Thoracic aorta (tissue), 2 donors: ENCODE data around the gene STMN3. TPM values are rescaled to one million over a fixed set of nuclear protein-coding genes. Genes with fewer than 3 reads are reported as not detected.
"Not testable (repeated sequence)": the region's sequence is repeated elsewhere in the genome, so short reads cannot be mapped to it uniquely, and the experiment has no call there.

ENCODE experiments used
- ATAC-seq: fragments of 150-250 bp; one replicate; pipeline ENCODE4 v1.8.0; 2017; ENCODE audit warnings: low read depth; ENCODE audit not compliant: insufficient number of reproducible peaks, low FRiP score
- DNase-seq: peaks from one replicate; pipeline ENCODE4 v3.0.0-alpha.2; 2020; ENCODE audit warnings: low spot score
- H3K27ac ChIP-seq, 2 donors: fragments of 200-600 bp; sonication (generic); 1 replicate in 1 of 2; 2 replicates in 1 of 2; pipeline ENCODE4 v1.5.1; 2016; ENCODE audit warnings: mild to moderate bottlenecking in 2 of 2, moderate library complexity in 2 of 2
- H3K27me3 ChIP-seq: fragments of 200-600 bp; sonication (generic); replicated peaks from 2 replicates; pipeline ENCODE4 v1.6.0; 2016; ENCODE audit warnings: mild to moderate bottlenecking; ENCODE audit not compliant: insufficient read depth
- H3K36me3 ChIP-seq: fragments of 200-600 bp; sonication (generic); one replicate; pipeline ENCODE4 v1.5.1; 2016
- H3K4me1 ChIP-seq, 2 donors: fragments of 200-600 bp; sonication (generic); 1 replicate in 1 of 2; 2 replicates in 1 of 2; pipeline versions ENCODE4 v1.5.1 to v1.6.0; 2016; ENCODE audit warnings: low read depth in 2 of 2, mild to moderate bottlenecking in 1 of 2; ENCODE audit not compliant: control insufficient read depth in 1 of 2
- H3K4me3 ChIP-seq: fragments of 200-600 bp; sonication (generic); 2 replicates; pipeline ENCODE4 v1.5.1; 2016; ENCODE audit warnings: mild to moderate bottlenecking
- H3K9me3 ChIP-seq: fragments of 200-600 bp; sonication (generic); 2 replicates; pipeline ENCODE4 v1.5.1; 2016
- total RNA-seq, 2 donors: library from RNA; depleted of rRNA; stranded (reverse); fragments of >200 nt; gene quantifications; one replicate each; pipeline versions ENCODE4 v1.1.0 to v1.2.3, GENCODE V29; 2016
- TF ChIP-seq, protein P1 (sequence below): fragments of 200-600 bp; sonication (generic); IDR thresholded peaks from one replicate; pipeline ENCODE4 v1.5.1; 2019; ENCODE audit warnings: antibody characterized with exemption

STMN3 gene
- total RNA-seq, 2 donors from 2014 or later = 14.4 to 17.8 TPM

DNA sequence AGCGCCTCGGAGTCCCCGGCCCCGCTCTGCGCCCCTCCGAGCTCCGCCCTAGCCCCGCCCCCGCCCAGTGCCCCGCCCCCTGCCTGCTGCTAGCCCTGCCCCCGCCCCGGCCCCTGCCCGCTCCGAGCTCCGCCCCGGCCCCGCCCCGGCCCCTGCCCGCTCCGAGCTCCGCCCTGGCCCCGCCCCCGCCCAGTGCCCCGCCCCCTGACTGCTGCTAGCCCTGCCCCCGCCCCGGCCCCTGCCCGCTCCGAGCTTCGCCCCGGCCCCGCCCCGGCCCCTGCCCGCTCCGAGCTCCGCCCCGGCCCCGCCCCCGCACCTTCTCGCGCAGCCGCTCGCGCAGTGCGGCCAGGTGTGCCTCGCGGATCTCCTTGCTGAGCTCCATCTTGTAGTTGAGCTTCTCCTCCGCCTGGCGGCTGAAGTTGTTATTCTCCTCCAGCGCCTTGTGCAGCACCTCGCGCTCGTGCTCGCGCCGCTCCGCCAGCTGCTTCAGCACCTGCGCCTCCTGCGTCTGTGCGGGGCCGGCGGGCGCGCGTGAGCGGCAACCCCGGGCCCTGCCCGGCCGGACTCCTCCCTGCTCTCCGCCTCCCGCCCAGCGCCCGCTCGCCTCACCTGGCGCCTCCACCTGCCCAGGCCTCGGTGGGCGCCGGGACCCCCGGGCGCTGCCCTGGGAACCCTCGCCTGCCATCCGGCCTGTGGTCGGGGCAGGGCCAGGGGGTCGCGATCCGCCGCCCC lies 11.3 kb downstream of the STMN3 start:
- Histone ChIP-seq H3K36me3 (no peaks in the 10 kb centered on the region), H3K4me1 (peaks cover 5 to 8% of the 10 kb centered on the region in 2 donors), H3K27me3 (no peaks in the 10 kb centered on the region), H3K27ac (no peak overlapping the region), H3K9me3 (no peaks in the 10 kb centered on the region), H3K4me3 (peak overlapping the region; percentile 73)
- DNase-seq (no peak), ATAC-seq (no peak)
- TF ChIP-seq, protein P1, sequence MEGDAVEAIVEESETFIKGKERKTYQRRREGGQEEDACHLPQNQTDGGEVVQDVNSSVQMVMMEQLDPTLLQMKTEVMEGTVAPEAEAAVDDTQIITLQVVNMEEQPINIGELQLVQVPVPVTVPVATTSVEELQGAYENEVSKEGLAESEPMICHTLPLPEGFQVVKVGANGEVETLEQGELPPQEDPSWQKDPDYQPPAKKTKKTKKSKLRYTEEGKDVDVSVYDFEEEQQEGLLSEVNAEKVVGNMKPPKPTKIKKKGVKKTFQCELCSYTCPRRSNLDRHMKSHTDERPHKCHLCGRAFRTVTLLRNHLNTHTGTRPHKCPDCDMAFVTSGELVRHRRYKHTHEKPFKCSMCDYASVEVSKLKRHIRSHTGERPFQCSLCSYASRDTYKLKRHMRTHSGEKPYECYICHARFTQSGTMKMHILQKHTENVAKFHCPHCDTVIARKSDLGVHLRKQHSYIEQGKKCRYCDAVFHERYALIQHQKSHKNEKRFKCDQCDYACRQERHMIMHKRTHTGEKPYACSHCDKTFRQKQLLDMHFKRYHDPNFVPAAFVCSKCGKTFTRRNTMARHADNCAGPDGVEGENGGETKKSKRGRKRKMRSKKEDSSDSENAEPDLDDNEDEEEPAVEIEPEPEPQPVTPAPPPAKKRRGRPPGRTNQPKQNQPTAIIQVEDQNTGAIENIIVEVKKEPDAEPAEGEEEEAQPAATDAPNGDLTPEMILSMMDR = peak; percentile 37

DNA sequence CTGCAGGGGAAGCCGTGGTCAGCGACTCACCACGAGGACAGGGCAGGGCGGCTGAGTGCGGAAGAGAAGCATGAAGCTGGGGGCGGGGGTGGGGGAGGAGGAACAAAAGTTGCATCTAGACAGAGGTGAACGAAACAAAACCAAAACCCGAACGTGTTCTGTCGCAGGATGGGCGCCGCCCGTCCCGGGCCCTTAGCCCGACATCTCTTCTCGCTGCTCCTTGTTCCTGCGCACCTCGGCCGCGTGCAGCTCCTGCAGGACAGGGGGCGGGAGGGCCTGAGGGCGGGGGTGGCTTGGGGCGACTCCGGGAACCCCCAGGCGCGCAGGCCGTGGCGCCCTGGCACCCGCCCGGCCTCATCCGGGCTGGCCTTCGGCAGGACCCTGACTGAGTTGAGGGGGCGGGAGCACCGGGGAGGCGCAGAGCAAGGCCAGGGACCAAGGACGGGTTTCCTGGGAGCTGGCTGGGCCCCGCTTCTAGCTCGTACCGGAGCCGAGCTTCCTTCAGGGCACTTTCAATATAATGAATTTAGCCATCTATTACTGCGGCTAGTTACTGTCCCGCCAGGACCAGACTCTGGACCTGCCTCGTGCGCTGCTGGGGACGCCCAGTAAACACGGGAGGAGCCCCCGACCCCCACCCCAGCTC lies 12.0 kb downstream of the STMN3 start:
- H3K27ac ChIP-seq = peak overlapping the region; percentile 34 to 47
- no peak for ATAC-seq
- DNase-seq = no peak
- no peaks in the 10 kb centered on the region for H3K27me3 ChIP-seq
- peaks cover 5 to 8% of the 10 kb centered on the region in 2 donors for H3K4me1 ChIP-seq
- TF ChIP-seq, protein P1 = no peak
- H3K9me3 ChIP-seq = no peaks in the 10 kb centered on the region
- no peaks in the 10 kb centered on the region for H3K36me3 ChIP-seq
- peak overlapping the region; percentile 56 for H3K4me3 ChIP-seq

DNA sequence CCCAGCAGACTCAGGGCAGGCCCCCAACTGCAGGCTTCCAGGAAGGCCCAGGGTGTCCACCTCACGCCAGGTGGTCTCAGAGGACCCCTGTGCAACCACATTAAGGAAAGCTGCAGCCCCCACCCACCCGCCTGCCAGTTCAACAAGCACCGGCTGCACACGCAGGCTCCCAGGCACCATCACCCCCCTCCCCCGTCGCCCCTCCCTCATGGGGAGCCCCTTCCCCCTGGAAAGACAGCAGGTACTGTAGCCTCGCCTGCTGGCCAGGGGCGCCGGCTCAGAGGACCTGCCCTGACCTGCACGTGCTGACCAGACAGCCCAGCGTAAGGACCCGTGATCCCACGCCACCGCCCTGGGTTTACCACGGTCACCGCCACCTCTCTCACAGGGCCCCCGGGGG lies 12.5 kb downstream of the STMN3 start:
- not testable (repeated sequence) for H3K4me1 ChIP-seq, H3K27me3 ChIP-seq, H3K9me3 ChIP-seq, DNase-seq, H3K27ac ChIP-seq, ATAC-seq, H3K36me3 ChIP-seq
- H3K4me3 ChIP-seq = peak overlapping the region; percentile 38

DNA sequence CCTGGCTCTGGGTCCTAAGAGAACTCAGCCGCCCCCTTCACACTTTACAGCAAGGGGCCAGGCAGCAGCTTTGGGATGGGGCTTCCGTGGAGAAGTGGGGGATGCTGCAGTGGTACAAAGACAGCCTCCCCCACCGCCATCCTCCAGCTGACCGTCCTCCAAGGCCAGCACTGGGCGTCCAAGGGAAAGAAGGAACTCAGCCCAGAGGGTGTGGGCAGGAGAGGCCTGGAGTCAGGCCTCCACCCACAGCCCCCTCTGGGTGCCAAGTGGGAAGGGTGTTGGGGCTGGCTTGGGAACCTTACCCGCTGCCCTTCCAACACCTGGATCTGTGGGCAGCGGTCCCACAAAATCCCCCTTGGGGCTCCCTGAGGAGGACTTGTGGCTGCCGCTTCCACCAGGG lies 13.1 kb downstream of the STMN3 start:
- no peak for DNase-seq
- TF ChIP-seq, protein P1 = no peak
- no peaks in the 10 kb centered on the region for H3K9me3 ChIP-seq
- ATAC-seq = no peak
- no peaks in the 10 kb centered on the region for H3K27me3 ChIP-seq
- H3K4me3 ChIP-seq = peak overlapping the region; percentile 21
- no peaks in the 10 kb centered on the region for H3K36me3 ChIP-seq
- no peak overlapping the region for H3K27ac ChIP-seq
- peaks cover 5 to 8% of the 10 kb centered on the region in 2 donors for H3K4me1 ChIP-seq

DNA sequence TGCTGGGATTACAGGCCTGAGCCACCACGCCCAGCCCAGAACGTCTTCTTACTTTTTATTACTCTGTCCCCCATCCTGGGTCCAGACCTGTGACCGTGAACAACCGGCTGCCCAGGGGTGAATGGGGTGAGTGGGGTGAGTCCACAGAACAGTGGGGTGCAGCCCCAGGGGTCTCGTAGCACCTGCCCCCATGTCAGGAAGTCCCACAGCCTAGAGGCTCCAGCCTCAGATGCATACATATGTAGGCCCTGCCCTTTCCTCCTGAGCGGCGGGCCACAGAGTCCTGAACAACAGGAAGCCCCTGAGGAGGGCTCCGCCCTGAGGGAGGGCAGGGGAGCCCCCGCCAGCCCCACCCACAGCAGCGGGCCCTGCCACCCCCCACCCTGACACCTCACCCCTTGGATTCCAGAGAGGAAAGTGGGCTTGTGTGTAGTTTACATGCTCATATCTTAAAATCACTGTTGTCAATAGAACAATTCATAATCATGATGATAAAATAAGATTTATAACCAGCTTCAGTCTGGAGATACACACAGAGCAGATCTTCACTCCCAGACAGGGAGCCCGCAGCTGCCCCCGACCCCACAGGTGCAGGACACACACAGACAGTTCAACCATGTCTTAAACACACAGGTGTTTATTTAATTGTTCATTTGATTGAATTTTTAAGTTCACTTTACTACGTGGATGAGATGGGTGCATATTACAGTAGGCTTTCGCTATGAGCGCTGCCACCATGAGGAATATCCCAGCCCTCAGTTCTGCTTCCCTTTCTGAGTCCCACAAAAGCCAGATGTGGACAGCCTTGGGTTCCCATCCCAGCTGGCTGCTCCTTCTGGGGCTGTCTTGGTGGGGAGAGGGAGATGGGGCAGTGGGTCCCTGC lies 13.9 kb downstream of the STMN3 start:
- H3K27ac ChIP-seq = no peak overlapping the region
- H3K9me3 ChIP-seq = no peaks in the 10 kb centered on the region
- TF ChIP-seq, protein P1 = no peak
- H3K27me3 ChIP-seq = no peaks in the 10 kb centered on the region
- no peak overlapping the region for H3K4me3 ChIP-seq
- peaks cover 7 to 8% of the 10 kb centered on the region in 2 donors for H3K4me1 ChIP-seq
- no peaks in the 10 kb centered on the region for H3K36me3 ChIP-seq
- DNase-seq (no peak), ATAC-seq (no peak)
